Renal cortical epithelial cell (primary cell): ENCODE data around the gene A4GALT. TPM values are rescaled to one million over a fixed set of nuclear protein-coding genes. Genes with fewer than 3 reads are reported as not detected.

ENCODE experiments used
- DNase-seq: peaks from one replicate; pipeline ENCODE4 v3.0.0-alpha.2; 2011; ENCODE audit warnings: low read depth
- total RNA-seq: library from RNA; depleted of rRNA; stranded (reverse); fragments of >200 nt; gene quantifications from 2 replicates; pipeline ENCODE4 v1.2.3, GENCODE V29; 2014

A4GALT gene
- total RNA-seq, 1 donor from 2014 or later, result 64.8 TPM

- DNase-seq, result no peak
Observed at GRCh38 chr22:42701694-42702093, 19.0 kb downstream of the A4GALT start.

GRCh38 chr22:42700901-42701300 lies 19.8 kb downstream of the A4GALT start:
- no peak for DNase-seq

GRCh38 chr22:42700355-42700754 lies 20.3 kb downstream of the A4GALT start:
- DNase-seq, result no peak

- no peak for DNase-seq
Observed at GRCh38 chr22:42699976-42700352, 20.7 kb downstream of the A4GALT start.

GRCh38 chr22:42699281-42699975 lies 21.2 kb downstream of the A4GALT start:
- DNase-seq, result no peak

- DNase-seq, result peak; percentile 86
Observed at GRCh38 chr22:42697542-42698013, 23.1 kb downstream of the A4GALT start.

GRCh38 chr22:42696331-42696967 lies 24.2 kb downstream of the A4GALT start:
- DNase-seq, result no peak

GRCh38 chr22:42695294-42695693 lies 25.4 kb downstream of the A4GALT start:
- DNase-seq, result no peak

GRCh38 chr22:42693763-42694683 lies 26.6 kb downstream of the A4GALT start:
- no peak for DNase-seq

- DNase-seq, result no peak
Observed at GRCh38 chr22:42693055-42693762, 27.5 kb downstream of the A4GALT start.

- DNase-seq, result no peak
Observed at GRCh38 chr22:42692239-42693054, 28.2 kb downstream of the A4GALT start.

- DNase-seq, result no peak
Observed at GRCh38 chr22:42691440-42691839, 29.2 kb downstream of the A4GALT start.

- DNase-seq, result peak; percentile 97
Observed at GRCh38 chr22:42688241-42689211, 32.1 kb downstream of the A4GALT start.

GRCh38 chr22:42686756-42687491 lies 33.7 kb downstream of the A4GALT start:
- DNase-seq, result no peak

- no peak for DNase-seq
Observed at GRCh38 chr22:42685941-42686653, 34.6 kb downstream of the A4GALT start.

- no peak for DNase-seq
Observed at GRCh38 chr22:42684462-42685195, 36.0 kb downstream of the A4GALT start.

- DNase-seq, result no peak
Observed at GRCh38 chr22:42683578-42684283, 36.9 kb downstream of the A4GALT start.
